Right atrium auricular region (tissue), 2 donors: ENCODE data around the gene USP17L12. TPM values are rescaled to one million over a fixed set of nuclear protein-coding genes. Genes with fewer than 3 reads are reported as not detected.

Experiments
- total RNA-seq, 2 donors: library from RNA; depleted of rRNA; stranded (reverse); fragments of >200 nt; gene quantifications; one replicate each; pipeline ENCODE4 v1.1.0, GENCODE V29; 2016

Gene USP17L12
- total RNA-seq, 2 donors from 2014 or later: not detected

Other genes starting within 250 kb of the USP17L12 start
- not detected for gene FAM90A26, start 49.7 kb upstream of the USP17L12 start, total RNA-seq
- gene USP17L10, start 9.5 kb upstream of the USP17L12 start, total RNA-seq: not detected
- not detected for gene USP17L11, start 4.7 kb upstream of the USP17L12 start, total RNA-seq
- gene USP17L13, start 4.7 kb downstream of the USP17L12 start, total RNA-seq: not detected
- gene USP17L15, start 14.2 kb downstream of the USP17L12 start, total RNA-seq: not detected
- not detected for gene USP17L17, start 23.7 kb downstream of the USP17L12 start, total RNA-seq
- gene USP17L18, start 28.5 kb downstream of the USP17L12 start, total RNA-seq: not detected
- not detected for gene USP17L19, start 33.2 kb downstream of the USP17L12 start, total RNA-seq
- not detected for gene USP17L20, start 38.0 kb downstream of the USP17L12 start, total RNA-seq
- not detected for gene USP17L21, start 42.7 kb downstream of the USP17L12 start, total RNA-seq
- gene USP17L22, start 47.5 kb downstream of the USP17L12 start, total RNA-seq: not detected
- not detected for gene USP17L24, start 105.0 kb downstream of the USP17L12 start, total RNA-seq
- not detected for gene USP17L25, start 109.8 kb downstream of the USP17L12 start, total RNA-seq
- gene USP17L26, start 114.5 kb downstream of the USP17L12 start, total RNA-seq: not detected
- not detected for gene USP17L5, start 119.3 kb downstream of the USP17L12 start, total RNA-seq
- not detected for gene USP17L27, start 124.0 kb downstream of the USP17L12 start, total RNA-seq
- gene USP17L28, start 128.7 kb downstream of the USP17L12 start, total RNA-seq: not detected
- gene USP17L29, start 133.5 kb downstream of the USP17L12 start, total RNA-seq: not detected
- not detected for gene USP17L30, start 143.0 kb downstream of the USP17L12 start, total RNA-seq
- gene DEFB131A, start 224.3 kb downstream of the USP17L12 start, total RNA-seq: not detected